A549 (cell line): ENCODE data around the gene PSMD6.

ENCODE experiments used
- EP300 ChIP-seq, 2 experiments: fragments of >200 bp; sonication (Bioruptor Twin); formaldehyde crosslinking; IDR thresholded peaks; 2 replicates in 1 of 2; 3 replicates in 1 of 2; pipeline ENCODE4 v1.6.1; 2016 to 2017
- ESRRA ChIP-seq: fragments of 150-350 bp; IDR thresholded peaks from 2 replicates; pipeline ENCODE4 v1.6.1; 2014; ENCODE audit warnings: mild to moderate bottlenecking, low read length, borderline replicate concordance
- GATA3 ChIP-seq: IDR thresholded peaks from 2 replicates; pipeline ENCODE4 v1.6.1; 2012; ENCODE audit warnings: borderline replicate concordance
- KDM1A ChIP-seq: fragments of 200-600 bp; sonication (generic); IDR thresholded peaks from 2 replicates; pipeline ENCODE4 v1.6.1; 2016; ENCODE audit warnings: low read depth, mild to moderate bottlenecking
- KDM5A ChIP-seq: fragments of 200-600 bp; sonication (generic); IDR thresholded peaks from 2 replicates; pipeline ENCODE4 v1.6.1; 2016; ENCODE audit warnings: antibody characterized with exemption, mild to moderate bottlenecking
- MAZ ChIP-seq: fragments of 150-350 bp; IDR thresholded peaks from 2 replicates; pipeline ENCODE4 v1.6.1; 2014; ENCODE audit warnings: antibody characterized with exemption, low read depth, low read length, borderline replicate concordance
- POLR2A ChIP-seq: IDR thresholded peaks from 2 replicates; pipeline ENCODE4 v1.6.1; 2012; ENCODE audit warnings: mild to moderate bottlenecking, low read length
- RAD21 ChIP-seq, 2 experiments: fragments of >200 bp in 1 of 2; sonication (Bioruptor Twin) in 1 of 2; formaldehyde crosslinking in 1 of 2; IDR thresholded peaks in 1 of 2; conservative IDR thresholded peaks in 1 of 2; 2 replicates in 1 of 2; 3 replicates in 1 of 2; pipeline ENCODE4 v1.6.1; 2012 to 2018; ENCODE audit warnings: inconsistent platforms in 1 of 2
- TF ChIP-seq, protein P1 (sequence below): fragments of >200 bp; sonication (Bioruptor Twin); formaldehyde crosslinking; IDR thresholded peaks from 3 replicates; pipeline ENCODE4 v1.5.1; 2016
- TF ChIP-seq, protein P2 (sequence below): fragments of 150-350 bp; IDR thresholded peaks from 2 replicates; pipeline ENCODE4 v1.6.1; 2014; ENCODE audit warnings: low read depth, mild to moderate bottlenecking, low read length
- TF ChIP-seq, protein P3 (sequence below): fragments of 200-600 bp; sonication (generic); IDR thresholded peaks from 2 replicates; pipeline ENCODE4 v1.6.1; 2016; ENCODE audit warnings: antibody characterized with exemption, mild to moderate bottlenecking, moderate library complexity

GRCh38 chr3:64023187-64023860 is at the start of gene PSMD6:
- TF ChIP-seq POLR2A, result peak; percentile 59
- TF ChIP-seq, protein P1, sequence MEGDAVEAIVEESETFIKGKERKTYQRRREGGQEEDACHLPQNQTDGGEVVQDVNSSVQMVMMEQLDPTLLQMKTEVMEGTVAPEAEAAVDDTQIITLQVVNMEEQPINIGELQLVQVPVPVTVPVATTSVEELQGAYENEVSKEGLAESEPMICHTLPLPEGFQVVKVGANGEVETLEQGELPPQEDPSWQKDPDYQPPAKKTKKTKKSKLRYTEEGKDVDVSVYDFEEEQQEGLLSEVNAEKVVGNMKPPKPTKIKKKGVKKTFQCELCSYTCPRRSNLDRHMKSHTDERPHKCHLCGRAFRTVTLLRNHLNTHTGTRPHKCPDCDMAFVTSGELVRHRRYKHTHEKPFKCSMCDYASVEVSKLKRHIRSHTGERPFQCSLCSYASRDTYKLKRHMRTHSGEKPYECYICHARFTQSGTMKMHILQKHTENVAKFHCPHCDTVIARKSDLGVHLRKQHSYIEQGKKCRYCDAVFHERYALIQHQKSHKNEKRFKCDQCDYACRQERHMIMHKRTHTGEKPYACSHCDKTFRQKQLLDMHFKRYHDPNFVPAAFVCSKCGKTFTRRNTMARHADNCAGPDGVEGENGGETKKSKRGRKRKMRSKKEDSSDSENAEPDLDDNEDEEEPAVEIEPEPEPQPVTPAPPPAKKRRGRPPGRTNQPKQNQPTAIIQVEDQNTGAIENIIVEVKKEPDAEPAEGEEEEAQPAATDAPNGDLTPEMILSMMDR, result peak; percentile 90
- peak; percentile 36 to 62 for TF ChIP-seq RAD21 (conservative IDR thresholded peaks at IDR 0.05 in 1 of 2, IDR thresholded peaks at IDR 0.05 in 1 of 2)
- TF ChIP-seq KDM1A, result no peak
- no peak for TF ChIP-seq GATA3
- TF ChIP-seq, protein P2, sequence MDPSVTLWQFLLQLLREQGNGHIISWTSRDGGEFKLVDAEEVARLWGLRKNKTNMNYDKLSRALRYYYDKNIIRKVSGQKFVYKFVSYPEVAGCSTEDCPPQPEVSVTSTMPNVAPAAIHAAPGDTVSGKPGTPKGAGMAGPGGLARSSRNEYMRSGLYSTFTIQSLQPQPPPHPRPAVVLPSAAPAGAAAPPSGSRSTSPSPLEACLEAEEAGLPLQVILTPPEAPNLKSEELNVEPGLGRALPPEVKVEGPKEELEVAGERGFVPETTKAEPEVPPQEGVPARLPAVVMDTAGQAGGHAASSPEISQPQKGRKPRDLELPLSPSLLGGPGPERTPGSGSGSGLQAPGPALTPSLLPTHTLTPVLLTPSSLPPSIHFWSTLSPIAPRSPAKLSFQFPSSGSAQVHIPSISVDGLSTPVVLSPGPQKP, result no peak
- TF ChIP-seq, protein P3, sequence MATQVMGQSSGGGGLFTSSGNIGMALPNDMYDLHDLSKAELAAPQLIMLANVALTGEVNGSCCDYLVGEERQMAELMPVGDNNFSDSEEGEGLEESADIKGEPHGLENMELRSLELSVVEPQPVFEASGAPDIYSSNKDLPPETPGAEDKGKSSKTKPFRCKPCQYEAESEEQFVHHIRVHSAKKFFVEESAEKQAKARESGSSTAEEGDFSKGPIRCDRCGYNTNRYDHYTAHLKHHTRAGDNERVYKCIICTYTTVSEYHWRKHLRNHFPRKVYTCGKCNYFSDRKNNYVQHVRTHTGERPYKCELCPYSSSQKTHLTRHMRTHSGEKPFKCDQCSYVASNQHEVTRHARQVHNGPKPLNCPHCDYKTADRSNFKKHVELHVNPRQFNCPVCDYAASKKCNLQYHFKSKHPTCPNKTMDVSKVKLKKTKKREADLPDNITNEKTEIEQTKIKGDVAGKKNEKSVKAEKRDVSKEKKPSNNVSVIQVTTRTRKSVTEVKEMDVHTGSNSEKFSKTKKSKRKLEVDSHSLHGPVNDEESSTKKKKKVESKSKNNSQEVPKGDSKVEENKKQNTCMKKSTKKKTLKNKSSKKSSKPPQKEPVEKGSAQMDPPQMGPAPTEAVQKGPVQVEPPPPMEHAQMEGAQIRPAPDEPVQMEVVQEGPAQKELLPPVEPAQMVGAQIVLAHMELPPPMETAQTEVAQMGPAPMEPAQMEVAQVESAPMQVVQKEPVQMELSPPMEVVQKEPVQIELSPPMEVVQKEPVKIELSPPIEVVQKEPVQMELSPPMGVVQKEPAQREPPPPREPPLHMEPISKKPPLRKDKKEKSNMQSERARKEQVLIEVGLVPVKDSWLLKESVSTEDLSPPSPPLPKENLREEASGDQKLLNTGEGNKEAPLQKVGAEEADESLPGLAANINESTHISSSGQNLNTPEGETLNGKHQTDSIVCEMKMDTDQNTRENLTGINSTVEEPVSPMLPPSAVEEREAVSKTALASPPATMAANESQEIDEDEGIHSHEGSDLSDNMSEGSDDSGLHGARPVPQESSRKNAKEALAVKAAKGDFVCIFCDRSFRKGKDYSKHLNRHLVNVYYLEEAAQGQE, result 0 out of 2 replicates have a peak, but pooled peaks have one; percentile 26
- peak; percentile 73 for TF ChIP-seq KDM5A
- no peak for TF ChIP-seq ESRRA
- no peak for TF ChIP-seq MAZ
- TF ChIP-seq EP300 (IDR thresholded peaks at IDR 0.05), result no peak
